ENCODE results near the gene C3orf20.

GRCh38 chr3:14646589-14647413 is 28.1 kb upstream of the C3orf20 start:
- no peak for TF ChIP-seq CTCF (IDR thresholded peaks at IDR 0.05)
- TF ChIP-seq POLR2A (IDR thresholded peaks at IDR 0.05): no peak

Data from tibial nerve (tissue), 3 donors.